HEK293 (cell line): Measurements from ENCODE around the gene ZNF174.

Experiments used
- EGR2 ChIP-seq: fragments of 450-650 bp; formaldehyde crosslinking; IDR thresholded peaks from 2 replicates; pipeline ENCODE4 v1.5.1; 2016; ENCODE audit warnings: low read depth, missing biosample characterization, missing genetic modification characterization
- HIC1 ChIP-seq: fragments of 450-650 bp; formaldehyde crosslinking; IDR thresholded peaks from 2 replicates; pipeline ENCODE4 v1.5.1; 2016; ENCODE audit warnings: missing biosample characterization, missing genetic modification characterization
- IKZF3 ChIP-seq: fragments of 450-650 bp; IDR thresholded peaks from 2 replicates; pipeline ENCODE4 v1.5.0; 2018; ENCODE audit warnings: missing biosample characterization, mild to moderate bottlenecking, missing genetic modification characterization, moderate library complexity
- SCRT2 ChIP-seq: fragments of 450-650 bp; formaldehyde crosslinking; IDR thresholded peaks from 2 replicates; pipeline ENCODE4 v1.5.1; 2016; ENCODE audit warnings: missing biosample characterization, missing genetic modification characterization
- SP3 ChIP-seq: fragments of 450-650 bp; formaldehyde crosslinking; IDR thresholded peaks from 2 replicates; pipeline ENCODE4 v1.5.1; 2016; ENCODE audit warnings: missing biosample characterization, missing genetic modification characterization
- YY1 ChIP-seq: fragments of 450-650 bp; formaldehyde crosslinking; IDR thresholded peaks from 2 replicates; pipeline ENCODE4 v1.5.1; 2018; ENCODE audit warnings: missing biosample characterization, missing genetic modification characterization
- ZBTB7A ChIP-seq: fragments of 450-650 bp; formaldehyde crosslinking; IDR thresholded peaks from 2 replicates; pipeline ENCODE4 v1.5.1; 2016; ENCODE audit warnings: low read depth, missing biosample characterization, missing genetic modification characterization
- ZFP3 ChIP-seq: fragments of 450-650 bp; formaldehyde crosslinking; IDR thresholded peaks from 2 replicates; pipeline ENCODE4 v1.5.1; 2016; ENCODE audit warnings: low read depth, missing biosample characterization, missing genetic modification characterization
- ZFP37 ChIP-seq: fragments of 450-650 bp; formaldehyde crosslinking; IDR thresholded peaks from 2 replicates; pipeline ENCODE4 v1.5.1; 2016; ENCODE audit warnings: missing biosample characterization, missing genetic modification characterization
- ZNF184 ChIP-seq: fragments of 450-650 bp; IDR thresholded peaks from 2 replicates; pipeline ENCODE4 v1.5.1; 2018; ENCODE audit warnings: missing biosample characterization, mild to moderate bottlenecking, missing genetic modification characterization
- ZNF26 ChIP-seq: fragments of 450-650 bp; formaldehyde crosslinking; IDR thresholded peaks from 2 replicates; pipeline ENCODE4 v1.5.1; 2016; ENCODE audit warnings: missing biosample characterization, missing genetic modification characterization
- ZNF280D ChIP-seq: fragments of 450-650 bp; formaldehyde crosslinking; IDR thresholded peaks from 2 replicates; pipeline ENCODE4 v1.5.1; 2016; ENCODE audit warnings: missing biosample characterization, missing genetic modification characterization
- ZNF292 ChIP-seq: fragments of 450-650 bp; formaldehyde crosslinking; IDR thresholded peaks from 2 replicates; pipeline ENCODE4 v1.5.1; 2016; ENCODE audit warnings: low read depth, missing biosample characterization, missing genetic modification characterization, borderline replicate concordance
- ZNF335 ChIP-seq: fragments of 450-650 bp; formaldehyde crosslinking; conservative IDR thresholded peaks from 2 replicates; pipeline ENCODE4 v1.5.1; 2016; ENCODE audit warnings: missing biosample characterization, missing genetic modification characterization
- ZNF518A ChIP-seq: fragments of 450-650 bp; formaldehyde crosslinking; conservative IDR thresholded peaks from 2 replicates; pipeline ENCODE4 v1.5.1; 2016; ENCODE audit warnings: low read depth, missing biosample characterization, missing genetic modification characterization
- ZNF561 ChIP-seq: fragments of 450-650 bp; IDR thresholded peaks from 2 replicates; pipeline ENCODE4 v1.5.1; 2018; ENCODE audit warnings: missing biosample characterization, missing genetic modification characterization, borderline replicate concordance
- ZNF621 ChIP-seq: fragments of 450-650 bp; formaldehyde crosslinking; IDR thresholded peaks from 2 replicates; pipeline ENCODE4 v1.5.1; 2017; ENCODE audit warnings: missing biosample characterization, missing genetic modification characterization
- ZNF692 ChIP-seq: fragments of 450-650 bp; formaldehyde crosslinking; IDR thresholded peaks from 2 replicates; pipeline ENCODE4 v1.5.1; 2016; ENCODE audit warnings: missing biosample characterization, missing genetic modification characterization
- ZSCAN4 ChIP-seq: fragments of 450-650 bp; formaldehyde crosslinking; IDR thresholded peaks from 2 replicates; pipeline ENCODE4 v1.5.1; 2017; ENCODE audit warnings: missing biosample characterization, missing genetic modification characterization
- ZSCAN5A ChIP-seq: fragments of 450-650 bp; formaldehyde crosslinking; IDR thresholded peaks from 2 replicates; pipeline ENCODE4 v1.5.1; 2016; ENCODE audit warnings: missing biosample characterization, missing genetic modification characterization

The ZNF174 gene

GRCh38 chr16:3457434-3458252 is 56.6 kb downstream of the ZNF174 start (continued):
- TF ChIP-seq ZNF518A (tag by site-specific recombination): peak; percentile 49; the same call in 1 of the 2 replicates
- TF ChIP-seq ZNF561 (tag by site-specific recombination): peak; percentile 82
- TF ChIP-seq ZFP3 (tag by site-specific recombination): no peak
- TF ChIP-seq YY1 (tag by site-specific recombination): peak; percentile 97
- TF ChIP-seq HIC1 (tag by site-specific recombination): peak; percentile 92
- no peak for TF ChIP-seq ZNF292 (tag by site-specific recombination)
- no peak for TF ChIP-seq ZNF26 (tag by site-specific recombination)
- peak; percentile 81; the same call in 1 of the 2 replicates for TF ChIP-seq ZSCAN5A (tag by site-specific recombination)
- TF ChIP-seq ZNF280D (tag by site-specific recombination): no peak
- no peak for TF ChIP-seq SCRT2 (tag by site-specific recombination)
- peak; percentile 86 for TF ChIP-seq ZFP37 (tag by site-specific recombination)
- no peak for TF ChIP-seq ZNF621 (tag by site-specific recombination)
- peak; percentile 92 for TF ChIP-seq ZNF335 (tag by site-specific recombination)
- peak; percentile 87 for TF ChIP-seq ZNF692
- 0 out of 2 replicates have a peak, but pooled peaks have one; percentile 59 for TF ChIP-seq IKZF3
- TF ChIP-seq ZSCAN4: no peak; the same call in 1 of the 2 replicates
- peak; percentile 86 for TF ChIP-seq SP3 (tag by site-specific recombination)
- TF ChIP-seq EGR2: peak; percentile 22; the same call in 1 of the 2 replicates
- TF ChIP-seq ZBTB7A (tag by site-specific recombination): no peak; the same call in 1 of the 2 replicates
- 0 out of 2 replicates have a peak, but pooled peaks have one; percentile 48 for TF ChIP-seq ZNF184
